Neuronal stem cell (in vitro differentiated cells): Measurements from ENCODE around the gene PLEKHA7.

Experiments used
- DNase-seq: peaks from one replicate; pipeline ENCODE4 v3.0.0-alpha.2; 2013; ENCODE audit warnings: low spot score
- H2AFZ ChIP-seq: one replicate; pipeline ENCODE4 v1.6.1; 2013; ENCODE audit warnings: mild to moderate bottlenecking, low read length, inconsistent platforms
- H2AK5ac ChIP-seq: 2 replicates; pipeline ENCODE4 v1.6.1; 2013; ENCODE audit warnings: low read depth, mild to moderate bottlenecking, inconsistent platforms, low read length, moderate library complexity, mixed read lengths
- H2BK120ac ChIP-seq: 2 replicates; pipeline ENCODE4 v1.6.1; 2013; ENCODE audit warnings: low read depth, mild to moderate bottlenecking, inconsistent platforms, low read length, moderate library complexity, mixed read lengths
- H2BK12ac ChIP-seq: one replicate; pipeline ENCODE4 v1.6.1; 2013; ENCODE audit warnings: low read length, inconsistent platforms
- H2BK15ac ChIP-seq: 2 replicates; pipeline ENCODE4 v1.6.1; 2013; ENCODE audit warnings: mild to moderate bottlenecking, low read length, inconsistent platforms, mixed read lengths
- H2BK5ac ChIP-seq: one replicate; pipeline ENCODE4 v1.6.1; 2013; ENCODE audit warnings: inconsistent platforms, mild to moderate bottlenecking, low read length, moderate library complexity
- H3K14ac ChIP-seq: one replicate; pipeline ENCODE4 v1.6.1; 2013; ENCODE audit warnings: low read length, inconsistent platforms
- H3K18ac ChIP-seq: 2 replicates; pipeline ENCODE4 v1.6.1; 2013; ENCODE audit warnings: low read length, inconsistent platforms
- H3K23ac ChIP-seq: 2 replicates; pipeline ENCODE4 v1.6.1; 2013; ENCODE audit warnings: low read depth, mild to moderate bottlenecking, mixed read lengths, low read length, inconsistent platforms; ENCODE audit not compliant: poor library complexity
- H3K27ac ChIP-seq: replicated peaks from 3 replicates; pipeline ENCODE4 v1.5.1; 2013; ENCODE audit warnings: low read length, inconsistent platforms
- H3K27me3 ChIP-seq, 3 experiments: 2 replicates each; pipeline ENCODE4 v1.6.1; 2013; ENCODE audit warnings: low read length in 3 of 3, mild to moderate bottlenecking in 2 of 3, inconsistent platforms in 1 of 3, low read depth in 1 of 3, mixed read lengths in 1 of 3, moderate library complexity in 1 of 3; ENCODE audit not compliant: control insufficient read depth in 3 of 3, insufficient read depth in 3 of 3
- H3K36me3 ChIP-seq, 2 donors: replicated peaks in 1 of 2; 2 replicates each; pipeline ENCODE4 v1.6.1; 2013; ENCODE audit warnings: low read length in 2 of 2; ENCODE audit not compliant: control insufficient read depth in 2 of 2, insufficient read depth in 2 of 2
- H3K4ac ChIP-seq: 2 replicates; pipeline ENCODE4 v1.6.1; 2013; ENCODE audit warnings: inconsistent platforms, mild to moderate bottlenecking, low read length, moderate library complexity
- H3K4me1 ChIP-seq, 2 donors: 1 replicate in 1 of 2; 2 replicates in 1 of 2; pipeline ENCODE4 v1.6.1; 2013; ENCODE audit warnings: low read length in 2 of 2, low read depth in 1 of 2; ENCODE audit not compliant: control insufficient read depth in 2 of 2, insufficient read depth in 1 of 2
- H3K4me2 ChIP-seq: one replicate; pipeline ENCODE4 v1.6.1; 2013; ENCODE audit warnings: mild to moderate bottlenecking, low read length, inconsistent platforms; ENCODE audit not compliant: insufficient read depth, poor library complexity, severe bottlenecking
- H3K4me3 ChIP-seq, 2 donors: 2 replicates each; pipeline ENCODE4 v1.5.1; 2013; ENCODE audit warnings: low read length in 2 of 2, mild to moderate bottlenecking in 2 of 2, inconsistent platforms in 1 of 2, moderate library complexity in 1 of 2
- H3K79me1 ChIP-seq: one replicate; pipeline ENCODE4 v1.6.1; 2013; ENCODE audit warnings: low read depth, mild to moderate bottlenecking, inconsistent platforms, low read length, moderate library complexity
- H3K9ac ChIP-seq: one replicate; pipeline ENCODE4 v1.6.1; 2013; ENCODE audit warnings: mild to moderate bottlenecking, low read depth, low read length, inconsistent platforms; ENCODE audit not compliant: poor library complexity
- H3K9me3 ChIP-seq, 2 donors: replicated peaks in 1 of 2; 2 replicates each; pipeline versions ENCODE3 to v1.6.1; 2013; ENCODE audit warnings: low read length in 2 of 2, mild to moderate bottlenecking in 2 of 2, inconsistent platforms in 1 of 2, low read depth in 1 of 2, mixed read lengths in 1 of 2, moderate library complexity in 1 of 2; ENCODE audit not compliant: control insufficient read depth in 2 of 2, insufficient read depth in 1 of 2
- H4K8ac ChIP-seq: one replicate; pipeline ENCODE4 v1.6.1; 2013; ENCODE audit warnings: low read depth, mild to moderate bottlenecking, inconsistent platforms, low read length, moderate library complexity
- H4K91ac ChIP-seq: one replicate; pipeline ENCODE4 v1.6.1; 2013; ENCODE audit warnings: low read length, low read depth, mild to moderate bottlenecking, inconsistent platforms; ENCODE audit not compliant: poor library complexity
- WGBS, 2 donors: extraction: QIAGEN DNeasy Blood & Tissue Kit; methylation state at CpG; one replicate each; pipeline ENCODE4 v1.1.7; 2013; ENCODE audit warnings: missing lambda C conversion rate in 2 of 2, mixed read lengths in 1 of 2; ENCODE audit not compliant: insufficient read length in 2 of 2, insufficient replicate concordance in 1 of 2; ENCODE audit errors: extremely low coverage in 2 of 2; 5-methylcytosine and 5-hydroxymethylcytosine counted together

Gene PLEKHA7

DNA sequence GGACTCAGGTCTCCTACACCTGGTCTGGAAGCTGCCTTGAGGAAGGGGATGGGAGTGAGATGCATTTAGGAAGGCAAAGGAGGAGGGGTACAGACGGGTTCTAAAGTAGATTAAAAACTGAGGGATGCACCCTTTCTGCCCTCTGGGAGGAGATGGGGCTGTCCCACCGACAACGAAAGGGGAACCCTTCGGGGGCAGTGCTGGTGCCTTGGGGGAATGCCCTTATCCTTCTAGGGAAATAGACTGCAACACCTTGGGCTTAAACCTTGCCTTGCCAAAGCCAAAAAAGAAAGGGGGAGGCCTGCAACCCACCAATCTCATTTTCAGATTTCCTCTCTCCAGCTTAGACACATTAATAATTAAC lies 89.8 kb downstream of the PLEKHA7 start:
- Histone ChIP-seq H3K36me3 (no peaks in the 10 kb centered on the region), H2AFZ (no peak overlapping the region), H2BK120ac (no peak overlapping the region), H3K27ac (no peak overlapping the region), H2BK5ac (no peak overlapping the region), H3K4me3 (peak overlapping the region in 1 of 2 donors; percentile 45), H3K79me1 (no peaks in the 10 kb centered on the region), H3K18ac (no peak overlapping the region), H2BK12ac (no peak overlapping the region), H3K27me3 (peaks cover 0 to 38% (median 9%) of the 10 kb centered on the region in 3 experiments), H3K4ac (no peak overlapping the region), H3K4me2 (peak overlapping the region; percentile 94), H3K14ac (no peak overlapping the region), H2BK15ac (peak overlapping the region; percentile 2), H3K4me1 (peaks cover 11 to 41% of the 10 kb centered on the region in 2 donors), H3K23ac (no peak overlapping the region), H3K9ac (no peak overlapping the region), H4K8ac (no peak overlapping the region), H2AK5ac (peak overlapping the region; percentile 4), H4K91ac (no peak overlapping the region), H3K9me3 (no peaks in the 10 kb centered on the region)
- WGBS, 2 donors, result no CpG with 5 or more reads among the region's 4 CpGs
- DNase-seq, result no peak

DNA sequence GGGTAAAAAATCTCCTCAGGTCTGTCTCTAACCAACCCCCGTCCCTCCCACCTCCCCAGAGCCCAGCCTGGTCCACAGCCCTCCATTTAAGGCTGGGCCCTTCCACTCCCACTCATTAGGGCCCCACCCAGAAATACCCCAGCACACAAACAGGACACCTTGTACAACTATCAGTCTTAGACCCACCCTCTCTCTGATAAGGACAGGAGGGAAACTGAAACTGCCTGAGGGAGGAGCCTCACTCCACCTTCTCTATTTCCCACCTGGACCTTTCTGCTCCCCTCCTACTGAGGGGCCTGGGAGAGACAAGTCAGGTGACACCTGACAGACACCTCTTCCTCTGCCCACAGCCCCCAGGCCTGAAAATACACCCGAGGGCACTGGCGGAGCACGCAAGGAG lies 90.2 kb downstream of the PLEKHA7 start:
- DNase-seq, result no peak
- Histone ChIP-seq H2AFZ (no peak overlapping the region), H3K27me3 (peaks cover 0 to 38% (median 9%) of the 10 kb centered on the region in 3 experiments), H4K91ac (no peak overlapping the region), H3K36me3 (no peaks in the 10 kb centered on the region), H3K4me2 (no peak overlapping the region), H2AK5ac (no peak overlapping the region), H3K27ac (no peak overlapping the region), H3K14ac (no peak overlapping the region), H3K23ac (no peak overlapping the region), H3K9me3 (no peaks in the 10 kb centered on the region), H3K79me1 (no peaks in the 10 kb centered on the region), H2BK5ac (no peak overlapping the region), H2BK120ac (no peak overlapping the region), H3K4me1 (peaks cover 11 to 41% of the 10 kb centered on the region in 2 donors), H3K9ac (no peak overlapping the region), H2BK15ac (peak overlapping the region; percentile 2), H3K18ac (peak overlapping the region; percentile 15), H3K4me3 (no peak overlapping the region), H2BK12ac (no peak overlapping the region), H4K8ac (no peak overlapping the region), H3K4ac (no peak overlapping the region)
- no CpG with 5 or more reads among the region's 4 CpGs for WGBS, 2 donors

DNA sequence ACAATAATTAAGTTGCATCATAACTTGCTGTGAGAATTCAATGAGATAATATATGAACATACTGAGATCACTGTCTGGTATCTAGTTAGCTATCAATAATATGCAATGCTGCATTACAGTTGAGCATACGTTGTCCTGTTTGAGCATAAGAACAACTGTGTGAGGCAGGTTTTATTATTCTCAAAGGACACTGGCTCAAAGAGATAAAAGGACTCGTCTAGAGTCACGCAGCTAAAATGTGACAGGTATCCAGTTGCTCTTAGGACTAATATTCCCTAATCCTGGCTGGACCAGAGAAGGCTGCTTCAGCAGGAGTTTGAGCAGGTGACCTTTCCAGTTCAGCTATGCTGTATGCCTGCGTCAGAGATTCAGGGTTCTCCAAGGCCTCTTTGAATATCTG lies 92.5 kb downstream of the PLEKHA7 start:
- Histone ChIP-seq H3K36me3 (no peaks in the 10 kb centered on the region), H3K9ac (no peak overlapping the region), H2AK5ac (no peak overlapping the region), H2BK5ac (no peak overlapping the region), H3K4me2 (no peak overlapping the region), H3K27ac (no peak overlapping the region), H3K4me3 (no peak overlapping the region), H4K91ac (no peak overlapping the region), H2BK120ac (no peak overlapping the region), H3K9me3 (no peaks in the 10 kb centered on the region), H3K79me1 (no peaks in the 10 kb centered on the region), H2BK15ac (no peak overlapping the region), H3K4me1 (peaks cover 11 to 36% of the 10 kb centered on the region in 2 donors), H3K4ac (no peak overlapping the region), H3K18ac (no peak overlapping the region), H3K14ac (no peak overlapping the region), H2AFZ (no peak overlapping the region), H4K8ac (no peak overlapping the region), H3K27me3 (peaks cover 0 to 36% (median 8%) of the 10 kb centered on the region in 3 experiments), H3K23ac (no peak overlapping the region), H2BK12ac (no peak overlapping the region)
- no CpG with 5 or more reads among the region's 4 CpGs for WGBS, 2 donors
- no peak for DNase-seq

DNA sequence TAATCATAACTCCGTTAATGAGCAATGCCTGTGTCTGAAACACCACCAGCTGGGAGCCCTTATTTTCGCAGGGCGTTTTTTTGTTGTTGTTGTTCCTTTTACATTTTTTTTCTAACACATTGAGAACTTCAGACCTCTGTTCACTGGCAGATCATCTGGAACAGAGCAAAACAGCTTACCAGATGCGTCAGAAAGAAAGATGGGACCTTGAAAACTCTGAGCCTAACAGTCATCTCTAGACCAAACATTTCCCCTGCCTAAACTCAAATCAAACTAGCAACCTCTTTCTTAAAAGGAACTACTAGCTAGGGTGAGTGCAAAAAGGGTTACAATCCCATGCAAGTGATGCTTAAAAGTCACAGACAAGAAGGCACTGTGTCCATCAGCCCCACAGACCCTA lies 93.2 kb downstream of the PLEKHA7 start:
- Histone ChIP-seq H3K4me3 (no peak overlapping the region), H2BK120ac (no peak overlapping the region), H3K9me3 (no peaks in the 10 kb centered on the region), H2AFZ (no peak overlapping the region), H2BK15ac (no peak overlapping the region), H3K4me1 (peaks cover 11 to 29% of the 10 kb centered on the region in 2 donors), H2AK5ac (no peak overlapping the region), H2BK12ac (no peak overlapping the region), H3K18ac (no peak overlapping the region), H3K36me3 (no peaks in the 10 kb centered on the region), H3K23ac (no peak overlapping the region), H3K4ac (no peak overlapping the region), H3K9ac (no peak overlapping the region), H3K27ac (no peak overlapping the region), H2BK5ac (no peak overlapping the region), H3K79me1 (no peaks in the 10 kb centered on the region), H4K91ac (no peak overlapping the region), H4K8ac (no peak overlapping the region), H3K14ac (no peak overlapping the region), H3K27me3 (peaks cover 0 to 29% (median 2%) of the 10 kb centered on the region in 3 experiments), H3K4me2 (no peak overlapping the region)
- no peak for DNase-seq
- WGBS, 2 donors, result no CpG with 5 or more reads among the region's 4 CpGs
